HG03060 (cell line): ENCODE data around the gene EHMT2.
"Not testable (repeated sequence)": the region's sequence is repeated elsewhere in the genome, so short reads cannot be mapped to it uniquely, and the experiment has no call there.

Experiments
- ATAC-seq: cut with Tn5 transposase; IDR thresholded peaks from one replicate; pipeline ENCODE4 v1.9.1; 2021; ENCODE audit warnings: low read depth, moderate number of reproducible peaks; ENCODE audit not compliant: unreplicated experiment

Gene EHMT2

GRCh38 chr6:31847276-31847978, 50.1 kb downstream of the EHMT2 start:
- no peak for ATAC-seq

GRCh38 chr6:31844507-31844906, 53.0 kb downstream of the EHMT2 start:
- no peak for ATAC-seq

- no peak for ATAC-seq
These were observed 55.4 kb downstream of the EHMT2 start for GRCh38 chr6:31842053-31842452.

GRCh38 chr6:31839779-31840126, 57.7 kb downstream of the EHMT2 start:
- ATAC-seq: not testable (repeated sequence)

- ATAC-seq: no peak
These were observed 58.5 kb downstream of the EHMT2 start for GRCh38 chr6:31838968-31839367.

GRCh38 chr6:31838114-31838553, 59.4 kb downstream of the EHMT2 start:
- not testable (repeated sequence) for ATAC-seq

GRCh38 chr6:31837369-31838113, 60.0 kb downstream of the EHMT2 start:
- no peak for ATAC-seq

- ATAC-seq: no peak
These were observed 60.8 kb downstream of the EHMT2 start for GRCh38 chr6:31836474-31837368.

GRCh38 chr6:31836047-31836473, 61.4 kb downstream of the EHMT2 start:
- no peak for ATAC-seq

GRCh38 chr6:31834367-31835250, 62.9 kb downstream of the EHMT2 start:
- ATAC-seq: no peak

- ATAC-seq: no peak
These were observed 65.9 kb downstream of the EHMT2 start for GRCh38 chr6:31831350-31832215.

GRCh38 chr6:31830886-31831335, 66.6 kb downstream of the EHMT2 start:
- no peak for ATAC-seq
